IMR-90 (cell line): ENCODE measurements around the gene CARMIL1. TPM values are rescaled to one million over a fixed set of nuclear protein-coding genes. Genes with fewer than 3 reads are reported as not detected.

Experiments
- CHD1 ChIP-seq: IDR thresholded peaks from 2 replicates; pipeline ENCODE4 v1.6.1; 2012; ENCODE audit warnings: low read depth, low read length, improper control_type of control experiment
- CTCF ChIP-seq: conservative IDR thresholded peaks from 2 replicates; pipeline ENCODE4 v1.5.1; 2012; ENCODE audit warnings: mild to moderate bottlenecking, low read depth, low read length, improper control_type of control experiment
- POLR2A ChIP-seq: IDR thresholded peaks from 2 replicates; pipeline ENCODE4 v1.6.1; 2012; ENCODE audit warnings: mild to moderate bottlenecking, low read depth, low read length
- RFX5 ChIP-seq: IDR thresholded peaks from 2 replicates; pipeline ENCODE4 v1.8.0; 2012; ENCODE audit warnings: low read depth, mild to moderate bottlenecking, low read length, moderate library complexity
- SMC3 ChIP-seq: fragments of 150-350 bp; IDR thresholded peaks from 2 replicates; pipeline ENCODE4 v1.6.1; 2016; ENCODE audit warnings: low read depth, mild to moderate bottlenecking, antibody characterized with exemption, low read length, moderate library complexity
- polyA plus RNA-seq, 3 experiments: library from polyadenylated mRNA; depleted of rRNA; stranded (reverse); fragments of >200 nt; gene quantifications; 2 replicates each; pipeline ENCODE4 v1.2.3, GENCODE V29; 2012; ENCODE audit warnings: low replicate concordance in 1 of 3
- total RNA-seq: library from RNA; depleted of rRNA; stranded (reverse); fragments of >200 nt; gene quantifications from 2 replicates; pipeline ENCODE4 v1.2.3, GENCODE V29; 2012

Gene CARMIL1
- total and polyA plus RNA-seq, 2 of the 4 experiments (the other 2 are of a cell fraction), result 1.3 to 2.9 TPM

- TF ChIP-seq CHD1 (no peak), CTCF (no peak), SMC3 (no peak), POLR2A (no peak), RFX5 (no peak)
These were observed 90.4 kb downstream of the CARMIL1 start (continued) for GRCh38 chr6:25369433-25370177.
